A549 (cell line): Measurements from ENCODE around the gene TCEAL9.

Experiments
- CEBPB ChIP-seq, 2 experiments: fragments of >200 bp in 1 of 2; sonication (Bioruptor Twin) in 1 of 2; formaldehyde crosslinking in 1 of 2; IDR thresholded peaks; 2 replicates each; pipeline ENCODE4 v1.6.1; 2012 to 2016
- EP300 ChIP-seq, 2 experiments: fragments of >200 bp; sonication (Bioruptor Twin); formaldehyde crosslinking; IDR thresholded peaks; 2 replicates in 1 of 2; 3 replicates in 1 of 2; pipeline ENCODE4 v1.6.1; 2016 to 2017
- HOXB13 ChIP-seq: fragments of 250-450 bp; sonication (Bioruptor Pico); IDR thresholded peaks from 2 replicates; pipeline ENCODE4 v1.5.0; 2020; ENCODE audit warnings: low read depth, mild to moderate bottlenecking, moderate library complexity
- MAFK ChIP-seq: fragments of 450-650 bp; IDR thresholded peaks from 2 replicates; pipeline ENCODE4 v1.6.1; 2014; ENCODE audit not compliant: partially characterized antibody
- POLR2A ChIP-seq: IDR thresholded peaks from 2 replicates; pipeline ENCODE4 v1.6.1; 2012; ENCODE audit warnings: mild to moderate bottlenecking, low read length
- RAD21 ChIP-seq, 2 experiments: fragments of >200 bp in 1 of 2; sonication (Bioruptor Twin) in 1 of 2; formaldehyde crosslinking in 1 of 2; IDR thresholded peaks in 1 of 2; conservative IDR thresholded peaks in 1 of 2; 2 replicates in 1 of 2; 3 replicates in 1 of 2; pipeline ENCODE4 v1.6.1; 2012 to 2018; ENCODE audit warnings: inconsistent platforms in 1 of 2
- TF ChIP-seq, protein P1 (sequence below): fragments of >200 bp; sonication (Bioruptor Twin); formaldehyde crosslinking; IDR thresholded peaks from 3 replicates; pipeline ENCODE4 v1.5.1; 2016

DNA sequence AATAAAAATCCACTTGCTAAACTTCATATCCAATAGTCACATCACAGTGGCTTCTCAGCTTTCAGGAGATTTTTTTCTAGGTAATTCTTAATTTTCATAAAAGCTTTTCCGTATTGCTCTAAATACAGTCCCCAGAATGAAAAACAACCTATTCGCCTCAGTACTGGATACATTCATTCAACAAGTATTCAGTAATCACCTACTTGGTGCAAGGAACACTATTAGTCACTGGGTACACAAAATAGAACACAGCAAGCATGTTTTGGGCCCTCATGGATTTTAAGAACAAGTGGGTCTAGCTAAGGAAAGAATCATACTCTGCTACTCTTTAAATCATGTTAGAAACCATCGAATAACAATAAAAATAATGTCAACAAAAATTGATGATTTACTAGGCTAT lies 17.3 kb downstream of the TCEAL9 start:
- TF ChIP-seq, protein P1, sequence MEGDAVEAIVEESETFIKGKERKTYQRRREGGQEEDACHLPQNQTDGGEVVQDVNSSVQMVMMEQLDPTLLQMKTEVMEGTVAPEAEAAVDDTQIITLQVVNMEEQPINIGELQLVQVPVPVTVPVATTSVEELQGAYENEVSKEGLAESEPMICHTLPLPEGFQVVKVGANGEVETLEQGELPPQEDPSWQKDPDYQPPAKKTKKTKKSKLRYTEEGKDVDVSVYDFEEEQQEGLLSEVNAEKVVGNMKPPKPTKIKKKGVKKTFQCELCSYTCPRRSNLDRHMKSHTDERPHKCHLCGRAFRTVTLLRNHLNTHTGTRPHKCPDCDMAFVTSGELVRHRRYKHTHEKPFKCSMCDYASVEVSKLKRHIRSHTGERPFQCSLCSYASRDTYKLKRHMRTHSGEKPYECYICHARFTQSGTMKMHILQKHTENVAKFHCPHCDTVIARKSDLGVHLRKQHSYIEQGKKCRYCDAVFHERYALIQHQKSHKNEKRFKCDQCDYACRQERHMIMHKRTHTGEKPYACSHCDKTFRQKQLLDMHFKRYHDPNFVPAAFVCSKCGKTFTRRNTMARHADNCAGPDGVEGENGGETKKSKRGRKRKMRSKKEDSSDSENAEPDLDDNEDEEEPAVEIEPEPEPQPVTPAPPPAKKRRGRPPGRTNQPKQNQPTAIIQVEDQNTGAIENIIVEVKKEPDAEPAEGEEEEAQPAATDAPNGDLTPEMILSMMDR, result no peak
- TF ChIP-seq HOXB13 (CRISPR knock-in tag) (no peak), CEBPB (IDR thresholded peaks at IDR 0.05) (no peak), POLR2A (no peak), EP300 (IDR thresholded peaks at IDR 0.05) (no peak), MAFK (no peak), RAD21 (conservative IDR thresholded peaks at IDR 0.05 in 1 of 2, IDR thresholded peaks at IDR 0.05 in 1 of 2) (no peak)
